H1 (cell line): ENCODE data around the gene TSPAN33. TPM values are rescaled to one million over a fixed set of nuclear protein-coding genes. Genes with fewer than 3 reads are reported as not detected.

Experiments used
- CTCF ChIA-PET: fragments of 300-600 bp; sonication (Branson Sonifier 250); formaldehyde crosslinking; loops from one replicate; lab custom pipeline; 2021; ENCODE audit not compliant: partially characterized antibody; lab: Charles Lee
- POLR2A ChIA-PET: fragments of 300-600 bp; sonication (Branson Sonifier 250); formaldehyde crosslinking; loops from one replicate; lab custom pipeline; 2021; ENCODE audit warnings: inconsistent platforms; ENCODE audit not compliant: partially characterized antibody; lab: Charles Lee
- DNase-seq, 2 experiments: peaks; one replicate each; pipeline versions ENCODE4 v3.0.0 to v3.0.0-alpha.2; 2010 to 2022; ENCODE audit warnings: low spot score in 2 of 2, low read depth in 1 of 2, mixed read lengths in 1 of 2
- FAIRE-seq: peaks from 2 replicates; lab custom pipeline; 2011; peaks lifted over from hg19 to GRCh38; lab: Jason Lieb, UNC
- H2AFZ ChIP-seq: 2 replicates; pipeline ENCODE4 v1.8.1; 2012; ENCODE audit warnings: low read length, inconsistent platforms
- H2AK5ac ChIP-seq: 2 replicates; pipeline ENCODE4 v1.6.1; 2013; ENCODE audit warnings: low read depth, low read length
- H2BK120ac ChIP-seq: replicated peaks from 2 replicates; pipeline ENCODE3; 2013; ENCODE audit warnings: low read depth, low read length, inconsistent platforms
- H2BK12ac ChIP-seq: 2 replicates; pipeline ENCODE4 v1.6.1; 2013; ENCODE audit warnings: low read depth, low read length
- H2BK15ac ChIP-seq: 2 replicates; pipeline ENCODE4 v1.6.1; 2013; ENCODE audit warnings: low read length
- H2BK20ac ChIP-seq: 2 replicates; pipeline ENCODE4 v1.6.1; 2013; ENCODE audit warnings: low read length
- H2BK5ac ChIP-seq: 2 replicates; pipeline ENCODE4 v1.6.1; 2013; ENCODE audit warnings: low read depth, low read length
- H3K14ac ChIP-seq: 2 replicates; pipeline ENCODE4 v1.6.1; 2013; ENCODE audit warnings: inconsistent platforms; ENCODE audit not compliant: insufficient read length
- H3K18ac ChIP-seq: 2 replicates; pipeline ENCODE4 v1.6.1; 2013; ENCODE audit warnings: low read length; ENCODE audit errors: extremely low read depth
- H3K23ac ChIP-seq: 2 replicates; pipeline ENCODE4 v1.6.1; 2013; ENCODE audit warnings: inconsistent platforms; ENCODE audit not compliant: insufficient read length
- H3K23me2 ChIP-seq: 2 replicates; pipeline ENCODE4 v1.6.1; 2013; ENCODE audit warnings: low read depth, low read length
- H3K27ac ChIP-seq: 2 replicates; pipeline ENCODE4 v1.6.1; 2011; ENCODE audit warnings: low read depth, low read length, inconsistent platforms
- H3K27me3 ChIP-seq, 4 experiments: replicated peaks in 1 of 4; 1 replicate in 1 of 4; 2 replicates in 3 of 4; pipeline versions ENCODE4 v1.6.1 to v1.8.1; 2011 to 2013; ENCODE audit warnings: low read length in 3 of 4, mild to moderate bottlenecking in 3 of 4, inconsistent platforms in 2 of 4, mixed read lengths in 2 of 4, moderate library complexity in 1 of 4; ENCODE audit not compliant: control insufficient read depth in 3 of 4, insufficient read depth in 3 of 4; ENCODE audit errors: extremely low read depth in 1 of 4
- H3K36me3 ChIP-seq, 4 experiments: 2 replicates each; pipeline versions ENCODE4 v1.6.1 to v1.8.1; 2011 to 2013; ENCODE audit warnings: mild to moderate bottlenecking in 4 of 4, low read length in 3 of 4, moderate library complexity in 2 of 4, control low read depth in 1 of 4, inconsistent platforms in 1 of 4; ENCODE audit not compliant: insufficient read depth in 4 of 4, control insufficient read depth in 2 of 4
- H3K4ac ChIP-seq: replicated peaks from 2 replicates; pipeline ENCODE3; 2013; ENCODE audit warnings: low read length, low read depth, mixed read lengths, inconsistent platforms; ENCODE audit not compliant: insufficient read length
- H3K4me1 ChIP-seq, 4 experiments: replicated peaks in 1 of 4; 1 replicate in 1 of 4; 2 replicates in 3 of 4; pipeline versions ENCODE4 v1.6.1 to v1.8.1; 2011 to 2013; ENCODE audit warnings: low read length in 3 of 4, inconsistent platforms in 2 of 4, mixed read lengths in 1 of 4; ENCODE audit not compliant: insufficient read depth in 4 of 4, control insufficient read depth in 3 of 4
- H3K4me2 ChIP-seq, 2 experiments: 2 replicates each; pipeline versions ENCODE4 v1.6.1 to v1.8.1; 2011 to 2013; ENCODE audit warnings: low read depth in 2 of 2, low read length in 2 of 2, control low read depth in 1 of 2, inconsistent platforms in 1 of 2, mild to moderate bottlenecking in 1 of 2; ENCODE audit not compliant: insufficient read depth in 1 of 2
- H3K4me3 ChIP-seq, 4 experiments: fragments of 200-600, 300-600 bp in 1 of 4; sonication (generic), shearing (Covaris generic), sonication (Bioruptor Twin) in 1 of 4; 2 replicates each; pipeline versions ENCODE4 v1.5.1 to v1.8.1; 2011 to 2016; ENCODE audit warnings: low read length in 4 of 4, low read depth in 3 of 4, control low read depth in 2 of 4, inconsistent platforms in 2 of 4, mild to moderate bottlenecking in 2 of 4, mixed read lengths in 1 of 4, moderate library complexity in 1 of 4; ENCODE audit not compliant: insufficient read depth in 2 of 4; ENCODE audit errors: extremely low read depth in 1 of 4
- H3K56ac ChIP-seq: replicated peaks from 2 replicates; pipeline ENCODE3; 2013; ENCODE audit warnings: low read depth, mild to moderate bottlenecking, mixed read lengths, low read length, inconsistent platforms; ENCODE audit not compliant: insufficient read length
- H3K79me1 ChIP-seq: 2 replicates; pipeline ENCODE4 v1.6.1; 2013; ENCODE audit warnings: low read depth, low read length, control low read depth
- H3K79me2 ChIP-seq, 2 experiments: 2 replicates each; pipeline versions ENCODE4 v1.6.1 to v1.8.1; 2012 to 2013; ENCODE audit warnings: low read length in 2 of 2, mild to moderate bottlenecking in 2 of 2, inconsistent platforms in 1 of 2; ENCODE audit not compliant: insufficient read depth in 2 of 2, control insufficient read depth in 1 of 2
- H3K9ac ChIP-seq, 4 experiments: replicated peaks in 1 of 4; 1 replicate in 1 of 4; 2 replicates in 3 of 4; pipeline versions ENCODE4 v1.6.1 to v1.8.1; 2011 to 2013; ENCODE audit warnings: low read depth in 3 of 4, low read length in 3 of 4, control low read depth in 2 of 4, mild to moderate bottlenecking in 2 of 4, moderate library complexity in 2 of 4, inconsistent platforms in 1 of 4; ENCODE audit errors: extremely low read depth in 1 of 4
- H3K9me3 ChIP-seq, 2 experiments: 2 replicates each; pipeline versions ENCODE4 v1.6.1 to v1.8.1; 2012 to 2013; ENCODE audit warnings: mild to moderate bottlenecking in 2 of 2, moderate library complexity in 2 of 2, control low read depth in 1 of 2, inconsistent platforms in 1 of 2, low read depth in 1 of 2, low read length in 1 of 2, mixed read lengths in 1 of 2; ENCODE audit not compliant: insufficient read depth in 2 of 2
- H4K20me1 ChIP-seq, 2 experiments: replicated peaks in 1 of 2; 2 replicates each; pipeline versions ENCODE3 to v1.8.1; 2011 to 2013; ENCODE audit warnings: inconsistent platforms in 2 of 2, low read length in 2 of 2, mild to moderate bottlenecking in 1 of 2; ENCODE audit not compliant: insufficient read depth in 2 of 2, control insufficient read depth in 1 of 2
- H4K5ac ChIP-seq: 2 replicates; pipeline ENCODE4 v1.6.1; 2013; ENCODE audit warnings: low read length, low read depth, mixed read lengths, inconsistent platforms; ENCODE audit not compliant: insufficient read length
- H4K8ac ChIP-seq: 2 replicates; pipeline ENCODE4 v1.8.0; 2013; ENCODE audit warnings: mild to moderate bottlenecking, moderate library complexity, low read length, inconsistent platforms; ENCODE audit not compliant: insufficient read depth; ENCODE audit errors: extremely low read depth
- H4K91ac ChIP-seq: replicated peaks from 2 replicates; pipeline ENCODE3; 2013; ENCODE audit warnings: low read length, mixed read lengths, inconsistent platforms; ENCODE audit not compliant: insufficient read length
- BCL11A ChIP-seq, 2 experiments: IDR thresholded peaks; one replicate each; pipeline ENCODE4 v1.6.1; 2011; ENCODE audit warnings: low read depth in 2 of 2, low read length in 2 of 2, mild to moderate bottlenecking in 2 of 2
- CBX8 ChIP-seq: fragments of 300-800, 300-1000 bp; sonication (generic); IDR thresholded peaks from 2 replicates; pipeline ENCODE4 v1.7.1; 2016; ENCODE audit warnings: low read depth, low read length, borderline replicate concordance
- GTF2F1 ChIP-seq: IDR thresholded peaks from 2 replicates; pipeline ENCODE4 v1.6.1; 2012; ENCODE audit warnings: low read depth, low read length, improper control_type of control experiment, borderline replicate concordance
- MAFK ChIP-seq: IDR thresholded peaks from 2 replicates; pipeline ENCODE4 v1.6.1; 2012; ENCODE audit warnings: low read depth, mild to moderate bottlenecking, improper control_type of control experiment, low read length
- WGBS, 2 experiments: shearing (Covaris generic) in 1 of 2; methylation state at CpG; one replicate each; pipeline versions ENCODE4 v1.1.6 to v1.1.7; 2013 to 2015; ENCODE audit warnings: low lambda C conversion rate in 2 of 2, mixed read lengths in 2 of 2, inconsistent platforms in 1 of 2, low coverage in 1 of 2, missing lambda C conversion rate in 1 of 2; ENCODE audit not compliant: insufficient replicate concordance in 2 of 2, insufficient coverage in 1 of 2, insufficient read length in 1 of 2; ENCODE audit errors: extremely low coverage in 1 of 2, missing lambda C conversion rate in 1 of 2; 5-methylcytosine and 5-hydroxymethylcytosine counted together
- long read RNA-seq, 2 experiments: library from RNA in 1 of 2; library from capped mRNA in 1 of 2; stranded (forward); transcript quantifications; one replicate each; pipeline ENCODE4 v2.0.0, GENCODE V29; 2021; ENCODE audit warnings: inconsistent platforms in 1 of 2
- polyA minus RNA-seq, 3 experiments: library from RNA; depleted of rRNA, polyadenylated mRNA; stranded (reverse); fragments of >200 nt; gene quantifications; 1 replicate in 2 of 3; 2 replicates in 1 of 3; pipeline ENCODE4 v1.2.3, GENCODE V29; 2011
- polyA plus RNA-seq, 7 experiments: library from polyadenylated mRNA; depleted of rRNA in 3 of 7; stranded (reverse) in 5 of 7; unstranded in 2 of 7; fragments of >200 nt in 5 of 7; fragments of 200-250 nt in 2 of 7; gene quantifications; 1 replicate in 5 of 7; 2 replicates in 1 of 7; 4 replicates in 1 of 7; pipeline versions ENCODE4 v1.2.1 to v1.2.3, GENCODE V29; 2011 to 2013; ENCODE audit warnings: missing spikeins in 2 of 7, mixed read lengths in 2 of 7
- total RNA-seq: library from RNA; stranded (reverse); fragmentation: NEBNext Ultra II Directional; extraction: Animal tissue kit (Norgen Biotek cat#: 25700); gene quantifications from 2 replicates; pipeline ENCODE4 v1.2.1, GENCODE V29; 2021
- TF ChIP-seq, protein P1 (sequence below): IDR thresholded peaks from 2 replicates; pipeline ENCODE4 v1.6.1; 2012; ENCODE audit warnings: low read length, inconsistent platforms

Gene TSPAN33, protein sequence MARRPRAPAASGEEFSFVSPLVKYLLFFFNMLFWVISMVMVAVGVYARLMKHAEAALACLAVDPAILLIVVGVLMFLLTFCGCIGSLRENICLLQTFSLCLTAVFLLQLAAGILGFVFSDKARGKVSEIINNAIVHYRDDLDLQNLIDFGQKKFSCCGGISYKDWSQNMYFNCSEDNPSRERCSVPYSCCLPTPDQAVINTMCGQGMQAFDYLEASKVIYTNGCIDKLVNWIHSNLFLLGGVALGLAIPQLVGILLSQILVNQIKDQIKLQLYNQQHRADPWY
- total RNA-seq (47.1 TPM in 2 replicates), polyA plus RNA-seq (2011; rRNA removed) (42.8 and 46.6 TPM in 2 replicates), polyA minus RNA-seq (2011; rRNA and poly(A)+ RNA removed) (81.5 and 91.9 TPM in 2 replicates)
- 49.3 TPM for polyA plus RNA-seq (2011; cell fraction: cytosol; rRNA removed)
- 38.6 TPM for polyA plus RNA-seq (2011; cell fraction: nucleus; rRNA removed)
- 41.3 to 47.5 TPM (median 44.6 TPM) in 4 replicates for polyA plus RNA-seq (2012, experiment 1 of 2)
- polyA plus RNA-seq (2012, experiment 2 of 2) = 54.9 TPM
- 21.9 TPM for polyA plus RNA-seq (2013, experiment 1 of 2)
- 26.4 TPM for polyA plus RNA-seq (2013, experiment 2 of 2)
- polyA minus RNA-seq (2011; cell fraction: cytosol; rRNA and poly(A)+ RNA removed) = 41.5 TPM
- polyA minus RNA-seq (2011; cell fraction: nucleus; rRNA and poly(A)+ RNA removed) = 26.3 TPM
- long read RNA-seq, experiment 1, transcript TSPAN33-201 (8 exons, 1,863 nt) = major isoform, 8 of 34 reads
- long read RNA-seq, experiment 1, partial matches to known transcripts = 2 of 34 reads
- long read RNA-seq, experiment 1, other reads (novel, unspliced or antisense) = 24 of 34 reads
- long read RNA-seq, experiment 2, partial matches to known transcripts = 1 of 1 reads
- long read RNA-seq, experiment 2, other reads (novel, unspliced or antisense) = 0 of 1 reads

DNA sequence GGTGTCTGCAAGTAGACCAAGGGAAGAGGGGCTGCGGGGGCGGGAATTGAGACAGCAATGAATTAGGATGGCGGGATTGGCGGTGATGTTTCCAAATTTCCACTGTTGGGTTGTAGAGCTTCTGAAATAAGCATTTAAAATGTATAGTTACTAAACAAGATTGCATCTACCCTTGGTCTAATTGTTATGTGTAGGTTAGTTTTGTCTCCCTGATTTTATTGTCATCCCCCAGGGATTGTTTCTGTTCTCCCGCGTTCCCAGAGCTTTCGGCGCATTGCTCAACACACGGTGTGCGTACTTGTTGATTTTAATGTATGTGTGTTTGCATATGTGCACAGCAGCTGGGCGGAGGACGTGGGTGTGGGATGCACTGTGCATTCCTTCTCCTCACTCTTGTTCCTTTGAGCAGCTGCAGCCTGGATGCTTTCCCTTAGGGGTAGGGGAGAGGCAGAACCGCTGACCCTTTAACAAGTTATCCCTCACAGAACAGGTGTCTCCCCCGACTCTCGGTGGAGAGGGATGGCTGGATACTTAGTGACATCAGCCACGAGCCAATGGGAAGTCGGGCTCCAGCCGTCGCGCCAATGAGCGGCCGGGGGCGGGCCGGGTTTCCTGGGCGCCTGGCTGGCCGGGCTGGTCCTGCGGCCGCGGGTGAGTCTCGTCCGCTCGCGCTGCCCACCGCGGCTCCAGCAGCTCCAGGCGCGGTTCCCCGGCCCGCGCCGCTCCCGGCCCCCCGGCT is at the start of gene TSPAN33:
TSS of gene TSPAN33 (plus strand) at position 613 of the 739 bp plus-strand sequence. CDS start 274 bp downstream, outside the sequence.
- Histone ChIP-seq H3K4ac (no peak within 1 kb of the TSS), H2BK120ac (no peak within 1 kb of the TSS), H3K9me3 (no peaks in the 10 kb centered on the region), H2BK20ac (peak within 1 kb of the TSS; percentile 34; the same call in 1 of the 2 replicates), H2BK5ac (no peak within 1 kb of the TSS), H4K20me1 (no peaks in the 10 kb centered on the region), H3K23ac (no peak within 1 kb of the TSS), H4K5ac (no peak within 1 kb of the TSS), H3K4me2 (peak within 1 kb of the TSS; percentile 94 to 99), H3K79me2 (no peaks in the 10 kb centered on the region), H3K56ac (no peak within 1 kb of the TSS), H4K91ac (no peak within 1 kb of the TSS), H3K18ac (no peak within 1 kb of the TSS; the same call in 1 of the 2 replicates), H3K9ac (peak within 1 kb of the TSS in 3 of 4 experiments; percentile 17 to 75 (median 55); a peak in 2 of 7 replicates), H3K27me3 (peaks cover 0 to 10% (median 3%) of the 10 kb centered on the region in 4 experiments; a peak in 4 of 7 replicates), H2BK12ac (0 out of 2 replicates have a peak within 1 kb of the TSS, but pooled peaks have one; percentile 53), H3K27ac (no peak within 1 kb of the TSS), H3K36me3 (no peaks in the 10 kb centered on the region), H2BK15ac (no peak within 1 kb of the TSS), H3K14ac (no peak within 1 kb of the TSS), H3K4me3 (peak within 1 kb of the TSS; percentile 43 to 99 (median 55)), H3K79me1 (peaks cover 3% of the 10 kb centered on the region; the same call in 1 of the 2 replicates), H3K4me1 (peaks cover 0 to 4% (median 2%) of the 10 kb centered on the region in 4 experiments; a peak in 4 of 7 replicates), H4K8ac (no peak within 1 kb of the TSS), H3K23me2 (peaks cover 6% of the 10 kb centered on the region), H2AK5ac (no peak within 1 kb of the TSS), H2AFZ (peak within 1 kb of the TSS; percentile 100)
- ChIA-PET POLR2A (interaction anchor here (0.7 to 1.8 kb wide), 6 partner anchors 14 to 90 kb away, joined by 3 to 11 read pairs (median 4); no protein-coding TSS in a partner anchor), CTCF (interaction anchor here (0.8 to 1.5 kb wide), 6 partner anchors 11 to 70 kb away, joined by 3 to 7 read pairs (median 4); no protein-coding TSS in a partner anchor)
- no peak for FAIRE-seq
- peak in 1 of 2 experiments; percentile 88 for DNase-seq
- 4% methylated on average over 22 of the region's 43 CpGs; no CpG with 5 or more reads in 1 of the 2 experiments for WGBS, 2 experiments
- TF ChIP-seq CBX8 (no peak), MAFK (no peak), BCL11A (IDR thresholded peaks at IDR 0.05; ENCODE audit: low read depth in 2 of 2, low read length in 2 of 2) (no peak), GTF2F1 (no peak)
- TF ChIP-seq, protein P1, sequence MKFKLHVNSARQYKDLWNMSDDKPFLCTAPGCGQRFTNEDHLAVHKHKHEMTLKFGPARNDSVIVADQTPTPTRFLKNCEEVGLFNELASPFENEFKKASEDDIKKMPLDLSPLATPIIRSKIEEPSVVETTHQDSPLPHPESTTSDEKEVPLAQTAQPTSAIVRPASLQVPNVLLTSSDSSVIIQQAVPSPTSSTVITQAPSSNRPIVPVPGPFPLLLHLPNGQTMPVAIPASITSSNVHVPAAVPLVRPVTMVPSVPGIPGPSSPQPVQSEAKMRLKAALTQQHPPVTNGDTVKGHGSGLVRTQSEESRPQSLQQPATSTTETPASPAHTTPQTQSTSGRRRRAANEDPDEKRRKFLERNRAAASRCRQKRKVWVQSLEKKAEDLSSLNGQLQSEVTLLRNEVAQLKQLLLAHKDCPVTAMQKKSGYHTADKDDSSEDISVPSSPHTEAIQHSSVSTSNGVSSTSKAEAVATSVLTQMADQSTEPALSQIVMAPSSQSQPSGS = no peak
